ENCODE data around the gene APBB1IP. TPM values are rescaled to one million over a fixed set of nuclear protein-coding genes. Genes with fewer than 3 reads are reported as not detected.

The APBB1IP gene
- total RNA-seq, 4 donors from 2014 or later = 6.1 to 9.3 (median 7.9) TPM

DNA sequence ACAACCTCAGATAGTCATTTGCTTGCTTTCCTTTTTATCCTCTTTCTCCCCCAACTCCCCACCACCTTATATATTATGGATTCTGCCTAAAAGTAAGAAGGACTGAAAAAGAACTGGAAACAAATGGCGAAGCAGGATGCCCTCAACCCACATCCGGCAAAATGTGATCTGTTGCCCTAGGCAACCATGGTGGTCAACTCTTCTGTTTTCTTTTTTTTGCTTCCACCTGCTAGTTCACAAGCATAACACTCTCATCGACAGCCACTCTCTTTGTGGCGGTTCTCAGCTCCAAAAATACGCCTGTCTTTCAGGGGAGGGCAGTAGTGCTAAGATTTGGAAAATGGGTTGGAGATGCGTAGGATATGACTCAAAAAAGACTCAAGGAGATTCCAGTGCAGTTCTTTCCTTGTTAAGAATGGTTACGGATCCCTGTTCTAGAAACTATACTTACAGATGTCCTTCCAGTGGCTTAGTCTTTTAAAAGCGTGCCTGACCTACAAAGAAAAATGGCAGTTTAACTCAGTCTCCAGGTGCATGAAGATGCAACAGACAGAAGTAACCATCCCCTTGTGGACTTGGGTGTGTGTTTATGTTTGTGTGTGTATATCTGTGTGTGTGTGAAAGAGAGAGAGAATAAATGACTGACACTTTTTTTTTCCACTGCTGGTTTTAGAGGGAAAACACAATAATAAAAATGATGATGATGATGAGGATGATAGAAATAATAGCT, 10.7 kb downstream of the APBB1IP start:
- WGBS, 2 donors = 83 to 84% methylated on average over 8 of the region's 8 CpGs
- H3K36me3 ChIP-seq = no peaks in the 10 kb centered on the region
- TF ChIP-seq POLR2A (IDR thresholded peaks at IDR 0.05) = no peak
- TF ChIP-seq, protein P1, sequence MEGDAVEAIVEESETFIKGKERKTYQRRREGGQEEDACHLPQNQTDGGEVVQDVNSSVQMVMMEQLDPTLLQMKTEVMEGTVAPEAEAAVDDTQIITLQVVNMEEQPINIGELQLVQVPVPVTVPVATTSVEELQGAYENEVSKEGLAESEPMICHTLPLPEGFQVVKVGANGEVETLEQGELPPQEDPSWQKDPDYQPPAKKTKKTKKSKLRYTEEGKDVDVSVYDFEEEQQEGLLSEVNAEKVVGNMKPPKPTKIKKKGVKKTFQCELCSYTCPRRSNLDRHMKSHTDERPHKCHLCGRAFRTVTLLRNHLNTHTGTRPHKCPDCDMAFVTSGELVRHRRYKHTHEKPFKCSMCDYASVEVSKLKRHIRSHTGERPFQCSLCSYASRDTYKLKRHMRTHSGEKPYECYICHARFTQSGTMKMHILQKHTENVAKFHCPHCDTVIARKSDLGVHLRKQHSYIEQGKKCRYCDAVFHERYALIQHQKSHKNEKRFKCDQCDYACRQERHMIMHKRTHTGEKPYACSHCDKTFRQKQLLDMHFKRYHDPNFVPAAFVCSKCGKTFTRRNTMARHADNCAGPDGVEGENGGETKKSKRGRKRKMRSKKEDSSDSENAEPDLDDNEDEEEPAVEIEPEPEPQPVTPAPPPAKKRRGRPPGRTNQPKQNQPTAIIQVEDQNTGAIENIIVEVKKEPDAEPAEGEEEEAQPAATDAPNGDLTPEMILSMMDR (IDR thresholded peaks at IDR 0.05) = no peak
- no peak for TF ChIP-seq EP300 (IDR thresholded peaks at IDR 0.05)
- no peaks in the 10 kb centered on the region for H3K4me1 ChIP-seq
- peak overlapping the region in 1 of 4 donors; percentile 58 for H3K27ac ChIP-seq
- no peaks in the 10 kb centered on the region for H3K27me3 ChIP-seq
- no peak overlapping the region for H3K4me3 ChIP-seq
- DNase-seq (ENCODE audit: low spot score in 2 of 2) = no peak
- peaks cover 0 to 2% (median 0%) of the 10 kb centered on the region in 4 donors for H3K9me3 ChIP-seq

DNA sequence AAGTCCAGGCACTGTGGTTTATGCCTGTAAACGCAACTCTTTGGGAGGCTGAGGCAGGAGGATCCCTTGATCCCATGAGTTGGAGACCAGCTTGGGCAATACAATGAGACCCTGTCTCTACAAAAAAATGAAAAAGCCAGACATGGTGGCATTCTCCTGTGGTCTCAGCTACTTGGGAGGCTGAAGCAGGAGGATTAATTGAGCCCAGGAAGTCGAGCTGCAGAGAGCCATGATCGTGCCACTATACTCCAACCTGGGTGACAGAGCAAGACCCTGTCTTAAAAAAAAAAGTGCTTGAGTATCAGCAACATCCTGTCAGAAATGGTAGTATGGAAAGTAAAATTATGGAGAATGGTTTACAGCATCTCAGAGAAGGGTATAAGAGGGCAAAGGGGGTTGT, 11.6 kb downstream of the APBB1IP start:
- WGBS, 2 donors = 44 to 62% methylated on average over 3 of the region's 3 CpGs
- TF ChIP-seq EP300 (IDR thresholded peaks at IDR 0.05) (no peak), POLR2A (IDR thresholded peaks at IDR 0.05) (no peak)
- TF ChIP-seq, protein P1 (IDR thresholded peaks at IDR 0.05) = no peak
- peaks cover 0 to 3% (median 0%) of the 10 kb centered on the region in 4 donors for H3K9me3 ChIP-seq
- H3K27me3 ChIP-seq = no peaks in the 10 kb centered on the region
- no peak overlapping the region for H3K4me3 ChIP-seq
- H3K27ac ChIP-seq = peak overlapping the region in 1 of 4 donors; percentile 58
- no peak for DNase-seq (ENCODE audit: low spot score in 2 of 2)
- H3K4me1 ChIP-seq = peaks cover 0 to 1% (median 0%) of the 10 kb centered on the region in 4 donors
- no peaks in the 10 kb centered on the region for H3K36me3 ChIP-seq

DNA sequence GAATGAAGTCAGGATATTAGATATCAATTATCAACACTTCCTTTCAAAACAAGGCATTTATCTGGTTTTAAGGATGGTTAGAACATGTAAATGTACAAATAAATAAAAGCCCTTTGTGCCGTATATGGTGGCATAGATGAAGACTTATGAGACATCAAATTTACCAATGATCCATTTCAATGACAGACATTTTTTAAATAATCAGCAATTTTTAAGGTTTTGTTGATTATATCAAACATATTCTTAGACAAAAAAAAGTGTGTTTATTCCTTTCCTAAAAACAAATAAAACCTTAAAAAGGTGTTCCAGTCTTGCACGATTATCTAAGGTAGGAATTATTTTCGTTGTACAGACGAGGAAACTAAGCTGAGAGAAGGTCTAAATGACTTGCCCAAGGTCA, 13.8 kb downstream of the APBB1IP start:
- no peaks in the 10 kb centered on the region for H3K27me3 ChIP-seq
- WGBS, 2 donors = 16 to 20% methylated on average over 4 of the region's 4 CpGs

DNA sequence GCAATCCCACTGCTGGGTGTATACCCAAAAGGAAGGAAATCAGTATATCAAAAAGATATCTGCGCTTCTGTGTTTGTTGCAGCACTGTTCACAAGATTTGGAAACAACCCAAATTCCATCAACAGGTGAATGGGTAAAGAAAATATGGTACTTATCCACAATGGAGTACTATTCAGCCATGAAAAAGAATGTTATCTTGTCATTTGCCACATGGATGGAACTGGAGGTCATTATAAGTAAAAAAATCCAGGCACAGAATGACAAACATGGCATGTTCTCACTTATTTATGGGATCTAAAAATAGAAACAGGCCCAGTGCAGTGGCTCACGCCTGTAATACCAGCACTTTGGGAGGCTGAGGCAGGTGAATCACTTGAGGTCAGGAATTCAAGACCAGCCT, 15.7 kb downstream of the APBB1IP start:
- Histone ChIP-seq H3K9me3 (peaks cover 0 to 3% (median 0%) of the 10 kb centered on the region in 4 donors), H3K27me3 (no peaks in the 10 kb centered on the region), H3K4me1 (peaks cover 0 to 6% (median 0%) of the 10 kb centered on the region in 4 donors), H3K36me3 (no peaks in the 10 kb centered on the region), H3K27ac (no peak overlapping the region), H3K4me3 (no peak overlapping the region)
- 43 to 61% methylated on average over 2 of the region's 2 CpGs for WGBS, 2 donors
- no peak for DNase-seq (ENCODE audit: low spot score in 2 of 2)
- no peak for TF ChIP-seq EP300 (IDR thresholded peaks at IDR 0.05)
- TF ChIP-seq POLR2A (IDR thresholded peaks at IDR 0.05) = no peak
- TF ChIP-seq, protein P1 (IDR thresholded peaks at IDR 0.05) = no peak

More for the DNA sequence above, 13.8 kb downstream of the APBB1IP start:
- TF ChIP-seq EP300 (IDR thresholded peaks at IDR 0.05) = no peak
- TF ChIP-seq, protein P1 (IDR thresholded peaks at IDR 0.05) = no peak
- TF ChIP-seq POLR2A (IDR thresholded peaks at IDR 0.05) = no peak
- no peaks in the 10 kb centered on the region for H3K36me3 ChIP-seq
- H3K4me3 ChIP-seq = no peak overlapping the region
- no peak for DNase-seq (ENCODE audit: low spot score in 2 of 2)
- no peak overlapping the region for H3K27ac ChIP-seq
- H3K9me3 ChIP-seq = peaks cover 0 to 3% (median 0%) of the 10 kb centered on the region in 4 donors
- H3K4me1 ChIP-seq = peaks cover 0 to 6% (median 0%) of the 10 kb centered on the region in 4 donors

DNA sequence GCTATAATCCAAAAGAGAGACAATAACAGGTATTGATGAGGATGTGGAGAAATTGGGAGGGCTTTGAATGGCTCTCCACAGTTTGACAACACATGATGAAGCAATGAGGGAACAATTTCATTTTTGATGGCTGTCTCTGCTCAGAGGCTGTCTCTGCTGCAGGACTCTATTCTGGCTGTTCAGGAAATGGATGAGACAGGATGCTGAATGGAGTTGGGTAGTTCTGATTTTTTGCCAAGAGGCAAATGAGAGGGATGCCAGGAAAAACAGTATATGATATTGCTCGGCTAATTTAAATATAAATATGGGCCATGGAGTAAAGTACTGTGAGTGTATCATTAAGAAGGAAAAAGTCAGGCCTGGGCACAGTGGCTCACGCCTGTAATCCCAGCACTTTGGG, 16.8 kb downstream of the APBB1IP start:
- Histone ChIP-seq H3K4me1 (peaks cover 0 to 6% (median 0%) of the 10 kb centered on the region in 4 donors), H3K27ac (no peak overlapping the region), H3K27me3 (no peaks in the 10 kb centered on the region), H3K4me3 (no peak overlapping the region), H3K9me3 (peaks cover 0 to 3% (median 0%) of the 10 kb centered on the region in 4 donors), H3K36me3 (no peaks in the 10 kb centered on the region)
- TF ChIP-seq, protein P1 (IDR thresholded peaks at IDR 0.05) = no peak
- TF ChIP-seq POLR2A (IDR thresholded peaks at IDR 0.05) (no peak), EP300 (IDR thresholded peaks at IDR 0.05) (no peak)
- 89 to 96% methylated on average over 2 of the region's 2 CpGs for WGBS, 2 donors
- DNase-seq (ENCODE audit: low spot score in 2 of 2) = no peak
